ENCODE measurements around the gene PPM1N. TPM values are rescaled to one million over a fixed set of nuclear protein-coding genes. Genes with fewer than 3 reads are reported as not detected.

PPM1N gene
- total RNA-seq, 4 donors from 2014 or later: 0.76 TPM; not detected in 3

DNA sequence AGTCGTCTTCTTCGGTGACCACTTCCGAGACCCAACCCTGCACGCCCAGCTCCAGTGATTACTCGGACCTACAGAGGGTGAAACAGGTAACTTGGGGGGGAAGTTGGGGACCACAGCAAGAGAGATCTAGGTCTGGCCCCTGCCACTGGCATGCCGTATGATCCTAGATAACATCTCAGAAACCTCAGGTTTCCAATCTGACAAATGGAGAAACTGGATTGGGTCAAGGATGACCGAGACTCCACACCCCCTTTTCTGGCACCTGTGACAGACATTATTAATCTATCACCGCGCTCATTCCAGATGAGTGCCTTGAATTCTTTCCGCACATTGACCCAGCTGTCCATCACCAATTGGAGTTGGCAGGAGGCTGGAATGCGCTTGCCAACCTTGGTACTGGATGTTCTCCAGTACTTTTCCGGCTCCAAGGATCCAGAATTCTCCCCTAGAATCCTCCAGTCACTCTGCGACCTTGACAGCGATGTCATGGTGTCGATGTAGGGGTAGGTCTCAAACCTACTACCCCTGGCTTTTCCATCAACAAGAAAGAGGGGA is 26.4 kb downstream of the PPM1N start:
- ATAC-seq: peak in 1 of 2 donors; percentile 24
- intact Hi-C loops (cut with DNase I; ENCODE audit: low total_unique reads): no loop called here
- DNase-seq: no peak
- Histone ChIP-seq H3K27ac (peak overlapping the region in 3 of 4 donors; percentile 2 to 55 (median 49)), H3K27me3 (peaks cover 1 to 11% (median 9%) of the 10 kb centered on the region in 3 donors), H3K9me3 (no peaks in the 10 kb centered on the region), H3K4me1 (peaks cover 0 to 15% of the 10 kb centered on the region in 2 donors), H3K4me3 (no peak overlapping the region), H3K36me3 (peaks cover 0 to 26% of the 10 kb centered on the region in 2 donors)
- in situ Hi-C loops (cut with MboI; ENCODE audit: low sequenced_read_pairs in 4 of 4): loop anchor here in 3 of 4 donors (5.0 to 25.0 kb wide), 3 partner anchors 110 to 138 kb away; partner anchors contain the start of genes EML2 (in 1 of the 3) and GIPR (in 1 of the 3)
- TF ChIP-seq, protein P1, sequence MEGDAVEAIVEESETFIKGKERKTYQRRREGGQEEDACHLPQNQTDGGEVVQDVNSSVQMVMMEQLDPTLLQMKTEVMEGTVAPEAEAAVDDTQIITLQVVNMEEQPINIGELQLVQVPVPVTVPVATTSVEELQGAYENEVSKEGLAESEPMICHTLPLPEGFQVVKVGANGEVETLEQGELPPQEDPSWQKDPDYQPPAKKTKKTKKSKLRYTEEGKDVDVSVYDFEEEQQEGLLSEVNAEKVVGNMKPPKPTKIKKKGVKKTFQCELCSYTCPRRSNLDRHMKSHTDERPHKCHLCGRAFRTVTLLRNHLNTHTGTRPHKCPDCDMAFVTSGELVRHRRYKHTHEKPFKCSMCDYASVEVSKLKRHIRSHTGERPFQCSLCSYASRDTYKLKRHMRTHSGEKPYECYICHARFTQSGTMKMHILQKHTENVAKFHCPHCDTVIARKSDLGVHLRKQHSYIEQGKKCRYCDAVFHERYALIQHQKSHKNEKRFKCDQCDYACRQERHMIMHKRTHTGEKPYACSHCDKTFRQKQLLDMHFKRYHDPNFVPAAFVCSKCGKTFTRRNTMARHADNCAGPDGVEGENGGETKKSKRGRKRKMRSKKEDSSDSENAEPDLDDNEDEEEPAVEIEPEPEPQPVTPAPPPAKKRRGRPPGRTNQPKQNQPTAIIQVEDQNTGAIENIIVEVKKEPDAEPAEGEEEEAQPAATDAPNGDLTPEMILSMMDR (IDR thresholded peaks at IDR 0.05 in 4 of 5, conservative IDR thresholded peaks at IDR 0.05 in 1 of 5): no peak
- TF ChIP-seq POLR2A (IDR thresholded peaks at IDR 0.05): no peak

DNA sequence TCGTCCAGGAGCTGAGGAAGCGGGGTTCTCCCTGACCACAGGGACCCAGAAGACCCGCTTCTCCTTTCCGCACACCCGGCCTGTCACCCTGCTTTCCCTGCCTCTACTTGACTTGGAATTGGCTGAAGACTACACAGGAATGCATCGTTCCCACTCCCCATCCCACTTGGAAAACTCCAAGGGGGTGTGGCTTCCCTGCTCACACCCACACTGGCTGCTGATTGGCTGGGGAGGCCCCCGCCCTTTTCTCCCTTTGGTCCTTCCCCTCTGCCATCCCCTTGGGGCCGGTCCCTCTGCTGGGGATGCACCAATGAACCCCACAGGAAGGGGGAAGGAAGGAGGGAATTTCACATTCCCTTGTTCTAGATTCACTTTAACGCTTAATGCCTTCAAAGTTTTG is 27.9 kb downstream of the PPM1N start:
- peak; percentile 42 to 55 for DNase-seq
- Histone ChIP-seq H3K27ac (peak overlapping the region in 1 of 4 donors; percentile 37), H3K27me3 (peaks cover 3 to 17% (median 16%) of the 10 kb centered on the region in 3 donors), H3K9me3 (no peaks in the 10 kb centered on the region), H3K4me3 (no peak overlapping the region), H3K4me1 (peaks cover 0 to 15% of the 10 kb centered on the region in 2 donors), H3K36me3 (peaks cover 0 to 21% of the 10 kb centered on the region in 2 donors)
- ATAC-seq: peak; percentile 9 to 14
- TF ChIP-seq POLR2A (IDR thresholded peaks at IDR 0.05): no peak
- TF ChIP-seq, protein P1 (IDR thresholded peaks at IDR 0.05 in 4 of 5, conservative IDR thresholded peaks at IDR 0.05 in 1 of 5): no peak
- intact Hi-C loops (cut with DNase I; ENCODE audit: low total_unique reads): no loop called here
- in situ Hi-C loops (cut with MboI; ENCODE audit: low sequenced_read_pairs in 4 of 4): loop anchor here in 2 of 4 donors (10.0 to 25.0 kb wide), 2 partner anchors 109 to 136 kb away; partner anchors contain the start of genes EML2 (in 1 of the 2) and GIPR (in 1 of the 2)

DNA sequence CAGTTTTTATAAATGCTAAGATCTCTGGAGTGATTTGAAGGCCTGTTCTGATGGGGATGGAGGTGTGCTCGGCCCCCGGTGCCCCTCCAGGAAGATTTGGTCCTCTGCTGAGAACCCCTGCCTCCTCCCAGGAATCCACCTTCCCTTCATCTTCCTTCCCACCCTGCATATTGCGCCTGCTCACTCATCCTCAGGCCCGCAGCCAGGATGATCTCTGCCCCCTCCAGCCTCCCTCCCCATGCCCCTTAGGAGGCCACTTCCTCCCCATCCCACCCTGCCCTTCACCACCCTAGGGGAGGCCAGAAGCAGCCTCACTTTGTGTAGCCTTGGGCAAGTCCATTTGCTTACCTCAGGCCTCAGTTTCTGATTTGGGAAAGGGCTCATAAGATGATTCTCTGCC is 28.7 kb downstream of the PPM1N start:
- H3K36me3 ChIP-seq: peaks cover 0 to 21% of the 10 kb centered on the region in 2 donors
- H3K4me1 ChIP-seq: peaks cover 0 to 15% of the 10 kb centered on the region in 2 donors
- TF ChIP-seq POLR2A (IDR thresholded peaks at IDR 0.05): no peak
- TF ChIP-seq, protein P1 (IDR thresholded peaks at IDR 0.05 in 4 of 5, conservative IDR thresholded peaks at IDR 0.05 in 1 of 5): no peak
- intact Hi-C loops (cut with DNase I; ENCODE audit: low total_unique reads): no loop called here
- DNase-seq (no peak), ATAC-seq (no peak)
- no peaks in the 10 kb centered on the region for H3K9me3 ChIP-seq
- in situ Hi-C loops (cut with MboI; ENCODE audit: low sequenced_read_pairs in 4 of 4): loop anchor here in 2 of 4 donors (10.0 to 25.0 kb wide), 2 partner anchors 108 to 135 kb away; partner anchors contain the start of genes EML2 (in 1 of the 2) and GIPR (in 1 of the 2)
- H3K4me3 ChIP-seq: no peak overlapping the region
- H3K27ac ChIP-seq: no peak overlapping the region
- peaks cover 3 to 17% (median 16%) of the 10 kb centered on the region in 3 donors for H3K27me3 ChIP-seq

DNA sequence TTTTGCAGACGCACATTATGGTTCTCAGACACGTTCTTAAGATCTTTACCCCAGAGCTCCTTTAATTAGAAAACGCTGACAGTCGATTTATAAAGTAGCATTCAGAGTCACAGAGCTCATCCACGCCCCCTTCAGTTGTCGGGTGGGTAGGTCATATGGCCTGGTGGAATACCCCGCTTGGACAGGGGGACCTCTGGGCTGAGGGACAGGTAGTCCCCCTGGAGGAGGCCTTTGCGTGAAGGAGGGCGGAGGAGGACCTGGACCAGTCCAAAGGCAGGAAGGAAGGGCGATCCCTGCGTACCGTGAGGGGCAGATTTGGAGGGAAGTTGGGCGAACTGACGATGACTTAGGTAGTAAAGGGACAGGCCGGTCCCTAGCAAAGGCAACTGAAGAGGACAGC is 29.5 kb downstream of the PPM1N start:
- H3K4me3 ChIP-seq: no peak overlapping the region
- no peak for TF ChIP-seq POLR2A (IDR thresholded peaks at IDR 0.05)
- TF ChIP-seq, protein P1 (IDR thresholded peaks at IDR 0.05 in 4 of 5, conservative IDR thresholded peaks at IDR 0.05 in 1 of 5): no peak
- H3K9me3 ChIP-seq: no peaks in the 10 kb centered on the region
- in situ Hi-C loops (cut with MboI; ENCODE audit: low sequenced_read_pairs in 4 of 4) (loop anchor here in 2 of 4 donors (10.0 to 25.0 kb wide), 2 partner anchors 107 to 135 kb away; partner anchors contain the start of genes EML2 (in 1 of the 2) and GIPR (in 1 of the 2)), intact Hi-C loops (cut with DNase I; ENCODE audit: low total_unique reads) (no loop called here)
- peaks cover 3 to 17% (median 16%) of the 10 kb centered on the region in 3 donors for H3K27me3 ChIP-seq
- H3K27ac ChIP-seq: no peak overlapping the region
- DNase-seq (no peak), ATAC-seq (no peak)
- peaks cover 0 to 21% of the 10 kb centered on the region in 2 donors for H3K36me3 ChIP-seq
- H3K4me1 ChIP-seq: peaks cover 0 to 15% of the 10 kb centered on the region in 2 donors
